Right renal pelvis (tissue), 4 donors: ENCODE results near the gene EFNB3. TPM values are rescaled to one million over a fixed set of nuclear protein-coding genes. Genes with fewer than 3 reads are reported as not detected.
A peak's percentile ranks its signal among the peaks of the same experiment; 100 is the strongest.

ENCODE experiments used
- DNase-seq, 4 donors: peaks; one replicate each; pipeline ENCODE4 v3.0.0-alpha.2; 2013; ENCODE audit warnings: low read depth in 4 of 4, low spot score in 3 of 4, missing footprints in 1 of 4
- polyA plus RNA-seq, 4 donors: library from polyadenylated mRNA; unstranded; fragments of 120-200 nt; gene quantifications; one replicate each; pipeline ENCODE4 v1.2.1, GENCODE V29; 2013; ENCODE audit not compliant: insufficient read length in 4 of 4

Gene EFNB3
- polyA plus RNA-seq, 4 donors, result 19.0 to 29.4 (median 23.6) TPM

DNA sequence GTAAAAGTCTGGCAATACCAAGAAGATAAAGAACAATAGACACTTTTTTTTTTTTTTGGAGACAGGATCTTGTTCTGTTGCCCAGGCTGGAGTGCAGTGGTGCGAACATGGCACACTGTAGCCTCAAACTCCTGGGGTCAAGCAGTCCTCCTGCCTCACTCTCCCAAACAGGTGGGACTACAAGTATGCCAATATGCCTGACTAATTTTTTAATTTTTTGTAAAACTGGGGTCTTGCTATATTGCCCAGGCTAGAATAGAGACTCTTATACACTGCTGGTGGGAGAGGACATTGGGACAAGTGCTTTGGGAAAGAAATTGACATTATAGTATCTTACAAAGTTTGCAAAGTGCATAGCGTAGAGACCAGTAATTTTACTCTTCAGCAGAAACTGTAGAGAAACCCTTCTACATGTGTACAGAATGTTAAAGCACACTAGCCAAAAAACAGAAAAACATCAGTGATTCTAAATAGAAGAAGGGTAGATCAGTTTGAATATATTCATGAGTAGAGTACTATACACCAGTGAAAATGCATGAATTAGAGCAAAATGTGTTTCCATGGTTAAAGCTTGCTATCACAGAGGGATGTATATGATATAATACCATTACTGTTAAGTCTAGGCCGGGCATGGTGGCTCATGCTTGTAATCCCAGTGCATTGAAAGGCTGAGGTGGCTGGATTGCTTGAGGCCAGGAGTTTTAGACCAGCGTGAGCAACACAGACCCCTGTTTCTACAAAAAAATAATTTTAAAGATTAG is 7.0 kb upstream of the EFNB3 start:
- no peak for DNase-seq

DNA sequence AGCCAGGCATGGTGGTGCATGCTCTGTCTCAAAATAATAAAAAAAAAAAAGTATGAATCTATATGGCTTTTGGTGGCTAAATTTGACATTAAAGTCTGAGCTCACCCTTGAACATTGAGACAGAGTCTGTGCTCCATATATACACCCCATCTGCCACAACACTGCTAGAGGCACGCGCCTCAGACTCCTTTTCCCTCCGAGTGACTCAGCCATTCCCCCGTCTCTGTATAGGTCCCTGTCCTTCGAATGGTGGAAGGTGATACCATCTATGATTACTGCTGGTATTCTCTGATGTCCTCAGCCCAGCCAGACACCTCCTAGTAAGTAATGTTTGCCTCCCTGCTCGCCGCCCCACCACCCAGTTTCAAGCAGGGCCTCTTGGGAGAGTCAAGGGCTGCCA is 4.5 kb upstream of the EFNB3 start:
- no peak for DNase-seq

DNA sequence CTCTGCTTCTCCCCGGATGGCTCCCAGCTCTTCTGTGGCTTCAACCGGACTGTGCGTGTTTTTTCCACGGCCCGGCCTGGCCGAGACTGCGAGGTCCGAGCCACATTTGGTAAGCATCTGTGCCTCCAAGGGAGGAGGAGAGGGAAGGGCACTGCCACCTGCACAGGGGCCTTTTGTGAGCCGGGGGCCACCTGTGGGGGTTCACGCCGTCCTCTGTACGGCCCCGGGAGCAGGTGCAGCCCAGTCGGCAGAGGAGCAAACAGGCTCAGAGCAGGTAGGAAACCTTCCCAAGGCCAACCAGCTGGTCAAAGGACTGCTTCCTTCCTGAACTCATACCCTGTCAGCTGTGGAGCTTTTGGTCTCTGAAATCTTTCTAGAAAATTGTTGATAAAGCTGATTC is 3.3 kb upstream of the EFNB3 start:
- DNase-seq, result no peak

DNA sequence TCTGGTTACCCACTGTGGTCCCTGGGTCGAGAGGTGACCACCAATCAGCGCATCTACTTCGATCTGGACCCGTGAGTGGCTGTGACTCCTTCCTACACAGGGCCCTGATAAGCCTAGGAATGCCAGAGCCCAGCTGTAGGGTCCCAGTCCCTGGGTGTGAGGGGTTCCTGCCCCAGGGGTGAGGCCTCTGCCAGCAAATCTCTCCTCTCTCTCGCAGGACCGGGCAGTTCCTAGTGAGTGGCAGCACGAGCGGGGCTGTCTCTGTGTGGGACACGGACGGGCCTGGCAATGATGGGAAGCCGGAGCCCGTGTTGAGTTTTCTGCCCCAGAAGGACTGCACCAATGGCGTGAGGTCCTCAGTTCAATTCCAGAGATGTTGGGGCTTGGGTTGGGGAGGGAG is 2.2 kb upstream of the EFNB3 start:
- no peak for DNase-seq

DNA sequence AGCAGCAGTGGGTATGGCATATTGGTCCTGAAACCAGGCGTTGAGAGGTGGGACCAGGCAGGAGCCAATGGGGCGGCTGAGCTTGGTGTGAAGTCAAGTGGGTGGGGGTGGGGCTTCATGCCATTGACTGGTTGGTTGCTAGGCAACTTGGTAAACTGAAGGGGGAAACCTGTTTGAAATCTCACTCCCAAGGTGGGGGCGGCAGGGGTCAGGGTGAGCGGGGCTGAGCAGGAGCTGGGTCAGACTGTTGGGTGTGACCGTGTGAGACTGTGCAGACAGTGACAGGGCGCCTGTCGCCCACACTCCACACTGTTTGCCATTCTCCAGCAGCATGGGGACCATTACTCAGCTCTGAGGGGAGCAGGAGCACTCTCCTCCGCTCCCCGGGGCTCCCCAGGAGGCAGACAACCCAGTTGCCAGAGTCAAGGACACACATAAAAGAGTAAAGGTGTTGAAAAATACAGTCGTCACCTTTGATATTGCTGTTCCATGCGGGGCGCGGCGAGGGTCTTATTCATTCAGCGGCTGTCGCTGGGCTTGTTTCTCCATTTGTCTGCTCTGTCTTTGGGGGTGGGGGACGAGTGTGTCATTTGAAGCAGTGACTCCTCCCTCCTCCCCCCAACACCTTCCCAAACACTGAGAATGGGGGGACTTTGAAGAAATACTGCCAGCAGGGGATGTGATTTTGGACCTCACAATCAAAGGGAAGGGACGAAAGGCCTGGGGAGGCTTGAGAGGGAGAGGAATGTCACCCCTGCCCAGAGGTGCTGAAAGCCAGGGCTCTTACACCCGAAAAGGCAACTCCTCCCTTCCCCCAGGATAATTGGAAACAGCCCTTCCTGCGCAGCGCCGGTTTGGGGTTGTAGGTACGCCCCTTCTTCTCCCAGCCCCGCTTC is 1.2 kb upstream of the EFNB3 start:
- DNase-seq, result peak in 2 of 4 donors; percentile 63 to 70

DNA sequence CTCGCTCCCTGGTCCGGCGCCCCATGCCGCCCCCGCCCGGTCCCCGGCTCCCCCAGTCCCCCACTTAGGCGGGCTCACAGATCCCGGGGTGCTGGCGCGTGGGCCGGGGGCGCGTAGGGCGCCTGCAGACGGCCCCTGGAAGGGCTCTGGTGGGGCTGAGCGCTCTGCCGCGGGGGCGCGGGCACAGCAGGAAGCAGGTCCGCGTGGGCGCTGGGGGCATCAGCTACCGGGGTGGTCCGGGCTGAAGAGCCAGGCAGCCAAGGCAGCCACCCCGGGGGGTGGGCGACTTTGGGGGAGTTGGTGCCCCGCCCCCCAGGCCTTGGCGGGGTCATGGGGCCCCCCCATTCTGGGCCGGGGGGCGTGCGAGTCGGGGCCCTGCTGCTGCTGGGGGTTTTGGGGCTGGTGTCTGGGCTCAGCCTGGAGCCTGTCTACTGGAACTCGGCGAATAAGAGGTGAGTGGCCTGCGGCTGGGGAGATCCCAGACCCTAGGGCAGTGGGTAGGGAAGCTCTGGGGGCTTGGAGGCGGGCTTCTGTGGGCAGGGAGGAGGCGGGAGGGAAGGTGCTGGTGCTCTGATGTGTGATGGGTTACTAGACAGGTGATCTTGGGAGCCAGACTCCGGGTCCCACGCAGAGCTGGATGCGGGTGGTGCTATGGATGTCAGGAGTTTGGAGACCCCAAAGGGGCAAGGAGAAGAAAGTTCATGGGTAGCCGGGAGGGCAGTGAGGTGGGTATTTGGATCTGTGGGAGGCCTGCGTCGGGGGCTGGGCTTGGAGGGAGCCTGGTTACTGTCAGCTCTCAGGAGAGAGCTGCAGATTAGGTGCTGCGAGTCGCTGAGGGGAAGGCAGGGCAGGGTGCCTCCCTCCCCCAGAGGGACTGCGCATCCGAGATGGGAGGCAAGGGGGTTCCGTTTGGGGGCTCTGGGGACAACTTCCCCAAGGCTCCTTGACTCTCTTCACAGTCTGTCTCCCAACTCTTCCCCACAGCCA is 560 bp downstream of the EFNB3 start:
- DNase-seq, result no peak

DNA sequence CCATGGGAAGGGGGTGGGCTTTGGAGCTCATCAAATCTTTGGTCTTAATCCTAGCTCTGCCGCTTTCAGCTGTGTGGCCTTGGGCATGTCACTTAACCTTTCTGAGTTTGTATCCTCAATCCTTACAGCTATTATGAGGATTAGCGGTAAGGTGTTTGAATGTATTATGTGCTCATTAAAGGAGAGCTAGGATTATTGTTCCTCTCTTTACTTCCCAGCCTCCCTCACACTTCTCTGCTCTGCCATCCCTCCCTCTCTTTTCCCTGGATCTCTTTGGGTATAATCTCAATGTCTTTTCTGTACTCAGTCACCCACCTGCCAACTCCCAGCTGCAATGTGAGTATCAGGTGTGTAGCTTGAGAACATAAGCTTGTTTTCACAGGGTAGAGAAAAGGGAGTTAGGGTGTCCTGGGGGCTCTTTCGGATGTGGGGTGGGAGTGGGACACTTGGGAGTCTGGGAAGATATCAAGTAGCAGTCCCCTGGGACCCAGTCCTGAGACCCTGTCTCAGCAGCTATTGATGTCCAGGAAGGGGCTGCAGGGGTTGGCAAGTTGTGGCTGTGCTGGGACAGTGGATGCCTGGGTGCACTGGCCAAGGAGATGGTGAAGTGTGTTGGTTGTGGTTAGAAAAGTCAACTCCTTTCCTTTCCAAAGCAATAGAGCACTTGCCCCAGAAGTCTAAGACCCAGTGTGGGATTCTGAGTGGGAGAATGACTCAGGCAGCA is 1.8 kb downstream of the EFNB3 start:
- no peak for DNase-seq

DNA sequence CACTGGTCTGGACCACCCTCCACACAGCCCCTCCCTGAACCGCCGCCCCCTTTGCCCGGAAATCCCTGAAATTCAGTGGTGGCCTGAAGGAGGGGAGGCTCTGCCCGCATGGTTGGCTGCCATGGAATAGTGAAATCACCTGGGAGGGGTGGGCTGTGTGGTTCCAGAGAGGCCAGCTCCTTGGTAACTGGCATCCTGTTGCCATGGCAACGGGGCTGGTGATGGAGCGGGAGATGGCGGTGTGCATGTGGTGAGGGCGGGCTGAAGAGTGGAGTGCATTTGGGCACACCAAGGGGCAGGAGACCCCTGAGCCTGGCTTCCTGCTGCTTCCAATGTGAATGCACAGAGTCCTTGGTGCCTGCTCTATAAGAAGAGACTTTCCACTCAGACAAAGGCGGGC is 2.4 kb downstream of the EFNB3 start:
- DNase-seq, result no peak

DNA sequence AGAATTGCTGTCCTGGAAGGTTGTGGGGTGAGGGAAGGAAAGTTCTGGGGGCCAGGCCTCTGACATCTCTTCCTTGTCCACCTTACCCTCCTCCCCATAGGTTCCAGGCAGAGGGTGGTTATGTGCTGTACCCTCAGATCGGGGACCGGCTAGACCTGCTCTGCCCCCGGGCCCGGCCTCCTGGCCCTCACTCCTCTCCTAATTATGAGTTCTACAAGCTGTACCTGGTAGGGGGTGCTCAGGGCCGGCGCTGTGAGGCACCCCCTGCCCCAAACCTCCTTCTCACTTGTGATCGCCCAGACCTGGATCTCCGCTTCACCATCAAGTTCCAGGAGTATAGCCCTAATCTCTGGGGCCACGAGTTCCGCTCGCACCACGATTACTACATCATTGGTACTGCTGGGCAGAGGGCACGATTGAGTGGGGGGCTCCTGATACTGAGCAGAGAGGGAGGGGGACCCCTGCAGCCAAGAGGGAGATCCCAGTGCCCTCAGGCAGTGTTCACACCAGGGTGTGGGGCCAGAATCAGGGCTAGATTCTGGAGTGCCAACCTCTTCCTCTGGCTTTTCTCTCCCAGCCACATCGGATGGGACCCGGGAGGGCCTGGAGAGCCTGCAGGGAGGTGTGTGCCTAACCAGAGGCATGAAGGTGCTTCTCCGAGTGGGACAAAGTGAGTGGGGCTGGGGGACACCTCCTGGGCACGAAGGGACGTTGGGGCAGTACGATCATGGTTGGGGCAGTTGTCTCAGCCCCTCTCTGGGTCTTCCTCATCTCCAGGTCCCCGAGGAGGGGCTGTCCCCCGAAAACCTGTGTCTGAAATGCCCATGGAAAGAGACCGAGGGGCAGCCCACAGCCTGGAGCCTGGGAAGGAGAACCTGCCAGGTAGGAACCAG is 3.1 kb downstream of the EFNB3 start:
- DNase-seq, result no peak

DNA sequence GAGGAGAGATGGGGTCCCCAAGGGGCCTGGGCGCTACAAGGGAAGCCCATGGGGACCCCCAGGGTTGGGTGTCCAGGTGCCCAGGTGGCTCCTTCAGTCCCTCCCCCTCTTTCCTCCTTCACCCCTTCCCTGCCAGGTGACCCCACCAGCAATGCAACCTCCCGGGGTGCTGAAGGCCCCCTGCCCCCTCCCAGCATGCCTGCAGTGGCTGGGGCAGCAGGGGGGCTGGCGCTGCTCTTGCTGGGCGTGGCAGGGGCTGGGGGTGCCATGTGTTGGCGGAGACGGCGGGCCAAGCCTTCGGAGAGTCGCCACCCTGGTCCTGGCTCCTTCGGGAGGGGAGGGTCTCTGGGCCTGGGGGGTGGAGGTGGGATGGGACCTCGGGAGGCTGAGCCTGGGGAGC is 4.0 kb downstream of the EFNB3 start:
- no peak for DNase-seq

DNA sequence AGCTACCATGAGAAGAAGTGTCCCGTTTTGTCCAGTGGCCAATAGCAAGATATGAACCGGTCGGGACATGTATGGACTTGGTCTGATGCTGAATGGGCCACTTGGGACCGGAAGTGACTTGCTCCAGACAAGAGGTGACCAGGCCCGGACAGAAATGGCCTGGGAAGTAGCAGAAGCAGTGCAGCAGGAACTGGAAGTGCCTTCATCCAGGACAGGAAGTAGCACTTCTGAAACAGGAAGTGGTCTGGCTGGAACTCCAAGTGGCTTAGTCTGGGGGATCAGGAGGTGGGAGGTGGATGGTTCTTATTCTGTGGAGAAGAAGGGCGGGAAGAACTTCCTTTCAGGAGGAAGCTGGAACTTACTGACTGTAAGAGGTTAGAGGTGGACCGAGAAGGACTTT is 5.3 kb downstream of the EFNB3 start:
- no peak for DNase-seq

DNA sequence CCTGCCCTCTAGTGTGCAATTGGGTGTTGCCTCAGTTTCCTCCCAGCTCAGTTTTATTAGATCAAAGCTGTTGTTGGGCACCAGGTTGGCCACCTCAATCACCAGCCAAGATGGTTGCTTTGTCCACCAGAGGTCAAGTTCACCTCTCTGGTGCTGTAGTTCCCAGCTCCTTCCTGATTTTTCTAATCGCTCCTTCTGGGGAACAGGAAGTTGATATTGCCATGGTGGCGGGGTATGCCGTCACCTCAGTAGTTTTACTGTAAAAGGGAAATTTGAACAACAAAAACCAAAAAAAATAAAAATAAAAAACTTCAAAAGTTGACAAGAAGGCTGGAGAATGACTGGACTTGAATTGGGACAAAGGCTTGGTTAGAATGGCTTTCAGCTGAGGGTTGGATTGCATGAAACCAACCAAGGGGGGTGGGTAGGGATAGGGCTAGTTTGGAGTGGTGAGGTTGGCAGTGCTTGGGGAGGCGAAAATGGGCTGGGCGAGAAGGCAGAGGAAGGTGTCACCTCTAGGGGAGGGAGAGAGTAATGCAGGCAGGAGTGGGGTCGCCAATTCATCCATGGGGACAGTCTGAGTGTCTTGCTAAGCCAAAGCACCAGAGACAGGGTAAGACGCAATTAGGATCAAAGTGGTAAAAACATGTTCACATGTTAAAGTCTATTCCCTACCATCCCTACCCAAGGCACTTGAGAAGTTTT is 6.2 kb downstream of the EFNB3 start:
- no peak for DNase-seq

DNA sequence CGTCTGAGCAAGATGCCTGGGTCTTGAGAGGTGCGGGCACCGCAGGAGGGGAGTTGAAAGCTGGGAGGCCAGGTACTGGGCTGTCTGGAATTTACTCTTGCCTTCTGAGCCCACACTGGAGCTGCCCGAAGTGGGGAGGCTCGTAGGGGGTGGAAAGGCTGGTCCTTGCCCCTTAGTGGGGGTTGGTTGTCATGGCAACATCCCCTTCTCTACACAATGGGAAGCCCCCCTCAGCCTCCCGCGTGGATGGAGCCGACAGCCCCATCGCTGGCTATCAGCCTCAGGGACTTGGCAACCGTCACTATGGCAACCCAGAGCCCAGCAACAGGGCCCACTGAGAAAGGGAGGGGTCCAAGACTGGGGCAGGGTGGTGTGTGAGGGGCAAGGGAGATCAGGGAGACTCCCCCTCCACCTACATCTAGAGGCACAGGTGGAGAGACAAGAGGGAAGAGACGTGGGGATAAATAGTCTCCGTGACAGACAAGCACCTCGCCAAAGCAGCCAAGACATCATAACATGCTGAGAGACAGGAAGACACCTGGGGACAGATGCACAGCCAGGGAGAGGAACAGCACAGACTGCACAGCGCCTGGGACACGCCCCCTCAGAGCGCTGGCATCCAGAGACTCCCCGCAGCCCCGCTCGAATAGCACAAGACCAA is 7.2 kb downstream of the EFNB3 start:
- no peak for DNase-seq

DNA sequence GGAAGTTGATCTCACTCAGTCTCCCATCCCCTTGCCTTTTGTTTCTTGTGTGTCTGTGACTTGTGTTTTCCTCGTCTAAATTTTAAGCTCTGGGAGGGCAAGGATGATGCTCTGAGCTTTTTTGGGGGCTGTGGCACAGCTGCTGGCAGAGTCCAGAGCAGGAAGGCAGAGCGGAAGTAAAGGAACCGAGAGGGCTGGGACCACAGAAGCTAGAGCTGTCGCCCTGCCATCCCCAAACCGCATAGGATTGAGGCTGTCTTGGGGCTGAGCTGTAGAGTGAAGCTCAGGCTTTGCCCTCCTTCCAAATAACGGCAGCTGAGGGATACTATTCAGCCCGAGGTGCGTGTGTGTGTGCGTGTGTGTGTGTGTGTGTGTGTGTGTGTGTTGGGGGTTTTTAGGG is 8.8 kb downstream of the EFNB3 start:
- no peak for DNase-seq

DNA sequence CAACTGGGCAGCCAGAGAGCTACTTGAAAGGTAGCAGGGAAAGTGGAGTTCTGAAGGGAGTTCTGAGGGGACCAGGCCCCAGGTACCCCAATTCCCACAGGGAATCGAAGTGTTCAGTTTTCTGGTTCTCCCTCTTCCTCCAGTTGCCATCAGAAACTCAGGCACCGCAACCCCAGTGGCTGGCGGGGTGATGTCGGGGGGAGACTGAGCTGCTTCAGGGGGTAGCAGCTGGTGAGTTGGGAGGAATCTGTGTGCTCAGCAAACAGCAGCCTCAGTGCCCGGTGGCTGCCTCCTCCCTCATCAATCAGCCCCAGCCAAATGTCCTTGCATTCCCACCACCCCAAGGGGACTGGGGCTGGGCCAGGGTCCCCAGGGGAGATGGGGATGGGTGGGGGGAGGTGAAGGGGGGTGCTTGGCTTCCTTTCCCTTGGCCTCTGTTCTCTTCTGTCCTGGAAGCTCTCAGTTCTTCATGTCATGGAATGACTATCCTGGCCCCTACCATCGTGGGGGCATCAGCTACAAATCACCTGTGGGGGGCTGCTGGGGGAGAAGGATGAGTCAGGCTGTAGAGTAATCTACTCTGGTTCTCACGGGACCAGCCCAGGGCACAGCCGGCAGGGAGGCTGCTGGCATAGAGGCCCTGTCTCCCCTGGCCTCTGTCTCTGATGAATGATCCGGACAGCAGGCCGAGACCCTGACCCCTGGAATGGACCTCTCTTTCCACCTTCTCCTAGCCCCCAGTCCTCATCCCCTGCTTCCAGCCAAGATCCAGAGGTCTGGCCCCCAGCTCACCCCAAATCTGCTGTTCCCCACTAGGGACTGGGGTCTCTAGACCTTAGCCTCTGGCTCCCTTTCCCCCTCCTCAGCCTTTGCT is 10.0 kb downstream of the EFNB3 start:
- DNase-seq, result no peak

DNA sequence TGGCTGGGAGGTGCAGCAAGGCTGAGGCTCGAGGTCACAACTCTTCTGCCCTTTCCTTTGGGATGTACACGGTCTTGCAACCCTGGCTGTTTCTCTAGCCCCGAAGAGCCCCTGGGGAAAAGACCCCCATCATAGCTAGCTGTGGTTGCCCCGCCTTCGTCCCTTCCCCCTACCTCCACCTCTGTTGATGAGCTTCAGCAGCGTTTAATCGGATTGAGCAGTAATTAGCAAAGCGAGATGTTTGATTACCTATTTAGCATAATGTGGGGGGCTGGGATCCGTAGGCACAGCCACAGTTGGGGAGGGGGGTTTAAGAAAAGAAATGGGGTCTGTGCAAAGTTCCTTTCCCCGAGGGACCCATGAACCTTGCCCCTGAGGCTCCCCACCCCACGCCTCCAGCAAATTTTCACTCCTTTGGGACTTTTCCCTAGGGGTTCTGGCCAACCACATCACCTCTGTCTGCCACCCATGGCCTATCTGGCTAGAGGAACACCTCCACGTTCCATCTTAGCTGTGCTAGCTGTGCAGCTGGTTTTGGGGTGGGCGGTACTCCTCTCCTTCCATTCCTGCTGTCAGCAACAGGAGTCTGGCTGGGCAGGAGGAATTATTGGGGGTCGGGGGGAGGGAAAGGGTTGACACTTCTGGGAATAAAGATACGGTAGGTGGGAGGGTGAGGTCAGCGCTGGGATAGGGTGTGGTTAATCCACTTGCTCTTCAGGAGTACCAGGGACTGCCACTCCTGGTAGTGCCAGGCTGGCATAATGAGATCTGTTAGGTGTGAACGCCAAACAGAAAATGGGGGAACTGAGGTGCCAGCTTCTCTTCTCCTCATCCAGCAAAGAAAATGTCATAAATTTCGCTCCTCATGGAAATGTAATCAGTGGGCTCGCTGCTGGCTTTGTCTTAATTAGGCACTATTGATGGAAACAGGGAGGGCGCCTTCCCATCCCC is 11.2 kb downstream of the EFNB3 start:
- no peak for DNase-seq
